Measurements from ENCODE around the gene EDAR.
A peak's percentile ranks its signal among the peaks of the same experiment; 100 is the strongest.

Gene EDAR

DNA sequence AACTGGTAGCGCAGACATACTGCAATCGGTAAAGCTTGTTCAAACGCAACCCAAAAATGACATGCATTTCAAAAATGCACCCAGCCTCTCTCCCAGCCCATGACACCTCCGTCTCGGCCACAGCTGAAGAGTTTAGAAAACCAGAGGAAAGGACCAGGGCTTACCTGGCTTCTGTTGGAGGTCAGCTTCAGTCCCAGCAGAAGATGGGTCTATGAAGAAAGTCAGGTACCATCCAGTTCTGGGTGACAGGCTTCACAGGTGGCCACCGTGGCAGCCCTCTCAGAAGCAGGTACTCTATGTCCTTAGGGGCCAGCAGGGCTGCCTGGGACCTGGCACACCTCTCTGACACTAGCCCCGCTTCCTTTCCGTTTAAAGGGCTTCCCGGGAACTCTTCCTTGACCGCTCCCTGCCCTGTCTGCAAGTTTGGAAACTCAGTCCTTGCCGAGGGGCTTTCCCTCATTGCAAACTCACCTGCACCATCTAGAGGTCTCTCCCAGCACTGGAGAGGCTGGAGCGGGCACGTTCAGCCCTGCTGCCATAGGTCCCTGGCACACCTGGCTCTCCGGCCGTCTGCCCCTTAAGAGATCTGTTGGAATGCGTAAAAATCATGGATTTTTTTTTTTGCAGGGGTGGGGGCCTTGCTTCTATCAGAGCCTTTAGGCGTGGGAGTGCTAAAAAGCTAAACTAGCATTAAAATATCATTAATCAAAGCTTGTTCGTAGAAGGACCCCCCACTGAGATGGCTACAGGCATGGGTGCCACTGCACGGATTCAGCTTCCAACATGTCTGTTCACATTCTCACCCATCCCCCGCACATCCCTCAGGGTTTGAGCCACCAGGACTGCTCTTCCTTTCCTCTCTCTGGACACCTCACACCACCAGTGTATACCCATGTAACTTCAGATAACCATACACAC, at the start of gene EDAR:
TSS of gene EDAR (minus strand) at position 425 of the 918 bp plus-strand sequence. CDS start 58,206 bp downstream, outside the sequence.
- H3K27ac ChIP-seq = no peak within 1 kb of the TSS
- no peak for TF ChIP-seq ZFX (IDR thresholded peaks at IDR 0.05; ENCODE audit: borderline replicate concordance)
- TF ChIP-seq, protein P1, sequence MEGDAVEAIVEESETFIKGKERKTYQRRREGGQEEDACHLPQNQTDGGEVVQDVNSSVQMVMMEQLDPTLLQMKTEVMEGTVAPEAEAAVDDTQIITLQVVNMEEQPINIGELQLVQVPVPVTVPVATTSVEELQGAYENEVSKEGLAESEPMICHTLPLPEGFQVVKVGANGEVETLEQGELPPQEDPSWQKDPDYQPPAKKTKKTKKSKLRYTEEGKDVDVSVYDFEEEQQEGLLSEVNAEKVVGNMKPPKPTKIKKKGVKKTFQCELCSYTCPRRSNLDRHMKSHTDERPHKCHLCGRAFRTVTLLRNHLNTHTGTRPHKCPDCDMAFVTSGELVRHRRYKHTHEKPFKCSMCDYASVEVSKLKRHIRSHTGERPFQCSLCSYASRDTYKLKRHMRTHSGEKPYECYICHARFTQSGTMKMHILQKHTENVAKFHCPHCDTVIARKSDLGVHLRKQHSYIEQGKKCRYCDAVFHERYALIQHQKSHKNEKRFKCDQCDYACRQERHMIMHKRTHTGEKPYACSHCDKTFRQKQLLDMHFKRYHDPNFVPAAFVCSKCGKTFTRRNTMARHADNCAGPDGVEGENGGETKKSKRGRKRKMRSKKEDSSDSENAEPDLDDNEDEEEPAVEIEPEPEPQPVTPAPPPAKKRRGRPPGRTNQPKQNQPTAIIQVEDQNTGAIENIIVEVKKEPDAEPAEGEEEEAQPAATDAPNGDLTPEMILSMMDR (IDR thresholded peaks at IDR 0.05) = peak; percentile 81

DNA sequence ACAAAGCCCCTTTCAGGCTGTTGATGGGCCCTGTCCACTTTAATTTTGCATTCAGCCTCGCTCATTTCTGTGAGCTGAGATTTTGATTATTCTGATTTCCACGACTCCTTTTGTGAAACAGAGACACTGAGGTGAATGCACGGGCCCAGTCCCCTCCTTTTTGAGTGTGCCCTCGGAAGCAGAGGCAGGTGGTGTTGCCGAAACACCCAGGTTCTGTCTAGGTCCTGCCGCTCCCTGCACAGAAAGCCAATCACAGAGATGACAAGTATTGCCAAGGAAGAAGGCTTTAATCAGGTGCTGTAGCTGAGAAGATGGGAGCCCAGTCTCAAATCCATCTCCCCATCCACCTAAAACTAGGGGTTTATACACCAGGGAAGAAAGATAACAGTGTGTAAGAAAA, 44.2 kb upstream of the EDAR start:
- TF ChIP-seq, protein P1 (IDR thresholded peaks at IDR 0.05) = no peak
- no peak for TF ChIP-seq ZFX (IDR thresholded peaks at IDR 0.05; ENCODE audit: borderline replicate concordance)
- no peak overlapping the region for H3K27ac ChIP-seq

DNA sequence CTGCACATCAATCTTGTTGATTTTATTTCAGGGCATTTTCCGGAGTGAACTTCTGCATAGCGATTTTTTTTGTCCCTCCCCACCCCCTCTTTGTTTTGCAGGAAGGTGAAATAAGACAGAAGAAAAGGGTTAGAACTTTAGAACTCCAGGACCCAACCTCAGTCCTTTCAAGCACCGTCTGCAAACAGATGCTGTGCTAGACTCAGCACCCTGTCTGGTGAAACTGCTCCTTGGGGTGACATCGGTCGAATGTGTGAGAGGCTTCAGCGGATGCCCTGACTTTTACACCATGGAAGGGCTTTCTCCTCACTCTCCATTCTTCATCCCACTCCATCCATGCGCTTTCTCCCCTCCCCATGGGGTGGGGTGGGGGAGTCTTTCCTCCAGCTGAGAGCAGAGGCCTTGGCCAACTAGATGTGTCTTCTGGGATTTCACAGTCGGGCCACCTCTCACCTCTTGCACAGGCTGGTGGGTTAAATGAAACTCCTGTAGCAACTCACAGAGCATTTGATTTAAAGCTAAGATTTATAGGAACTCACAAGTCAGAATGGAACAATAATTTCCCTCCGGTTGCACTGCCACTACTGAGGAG, 43.3 kb upstream of the EDAR start:
- H3K27ac ChIP-seq = no peak overlapping the region
- TF ChIP-seq, protein P1 (IDR thresholded peaks at IDR 0.05) = no peak

DNA sequence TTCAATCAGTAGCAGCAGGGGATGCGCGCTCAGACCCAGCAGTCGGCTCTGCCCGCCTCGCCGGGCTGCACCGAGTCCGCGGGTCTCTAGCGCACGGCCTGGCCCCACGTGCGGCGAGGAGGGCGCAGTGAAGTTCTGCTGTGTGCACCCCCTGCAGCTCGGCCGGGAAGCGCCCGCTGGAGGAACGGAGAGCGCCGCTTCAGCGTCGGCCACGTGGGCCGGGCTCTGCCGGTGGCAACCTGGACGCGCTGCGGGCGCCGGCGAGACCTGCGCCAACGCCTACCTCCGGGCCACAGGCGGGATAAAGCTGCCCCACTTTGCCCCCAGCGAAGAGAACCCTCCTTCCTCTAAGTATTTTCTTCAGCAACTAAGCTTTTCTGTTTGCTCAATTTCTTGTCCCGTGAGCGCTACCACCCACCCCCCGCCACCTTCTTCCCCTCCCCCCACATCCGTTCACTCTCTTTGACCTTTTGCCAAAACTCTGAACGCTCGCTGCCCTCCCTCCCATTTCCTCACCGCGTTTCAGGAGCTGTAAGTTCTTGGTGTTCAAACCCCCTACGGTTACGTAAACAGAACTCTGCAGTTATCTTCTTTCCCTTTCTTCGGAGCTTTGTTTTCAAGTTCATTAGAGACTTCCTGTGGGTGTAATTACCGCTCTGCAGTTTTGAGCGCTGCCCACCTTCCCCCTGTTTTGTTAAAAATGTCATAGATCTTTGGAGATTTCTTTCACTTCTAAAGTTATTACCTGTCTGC, 42.6 kb upstream of the EDAR start:
- TF ChIP-seq, protein P1 (IDR thresholded peaks at IDR 0.05) = no peak
- no peak for TF ChIP-seq ZFX (IDR thresholded peaks at IDR 0.05; ENCODE audit: borderline replicate concordance)
- no peak overlapping the region for H3K27ac ChIP-seq

DNA sequence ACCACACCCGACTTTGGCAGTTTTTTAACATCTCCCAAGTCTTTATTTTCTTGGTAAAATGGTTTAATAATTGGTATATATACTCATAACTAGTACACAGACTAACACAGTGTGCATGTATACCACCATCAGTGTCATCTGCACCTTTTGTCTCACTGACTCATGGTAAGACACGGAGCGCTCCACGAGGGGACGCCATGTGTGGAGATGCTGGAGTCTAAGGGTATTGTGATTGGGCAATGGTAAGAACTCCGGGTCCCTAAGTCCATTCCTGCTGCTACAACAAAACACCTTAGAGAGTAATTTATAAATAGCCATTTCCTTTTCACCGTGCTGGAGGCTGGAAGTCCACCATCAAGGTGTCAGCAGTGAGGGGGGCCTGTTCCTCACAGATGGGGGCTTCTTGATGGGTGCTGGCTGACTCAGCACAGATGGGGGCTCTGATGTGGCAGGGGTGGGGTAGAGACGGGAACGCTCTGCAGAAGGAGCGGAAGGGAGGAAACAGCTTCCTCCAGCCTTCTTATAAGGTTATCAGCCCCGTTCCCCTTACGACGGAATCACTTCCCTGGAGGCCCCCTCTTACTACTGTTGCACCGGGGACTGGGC, 42.0 kb upstream of the EDAR start:
- H3K27ac ChIP-seq = no peak overlapping the region
- no peak for TF ChIP-seq ZFX (IDR thresholded peaks at IDR 0.05; ENCODE audit: borderline replicate concordance)
- TF ChIP-seq, protein P1 (IDR thresholded peaks at IDR 0.05) = no peak

DNA sequence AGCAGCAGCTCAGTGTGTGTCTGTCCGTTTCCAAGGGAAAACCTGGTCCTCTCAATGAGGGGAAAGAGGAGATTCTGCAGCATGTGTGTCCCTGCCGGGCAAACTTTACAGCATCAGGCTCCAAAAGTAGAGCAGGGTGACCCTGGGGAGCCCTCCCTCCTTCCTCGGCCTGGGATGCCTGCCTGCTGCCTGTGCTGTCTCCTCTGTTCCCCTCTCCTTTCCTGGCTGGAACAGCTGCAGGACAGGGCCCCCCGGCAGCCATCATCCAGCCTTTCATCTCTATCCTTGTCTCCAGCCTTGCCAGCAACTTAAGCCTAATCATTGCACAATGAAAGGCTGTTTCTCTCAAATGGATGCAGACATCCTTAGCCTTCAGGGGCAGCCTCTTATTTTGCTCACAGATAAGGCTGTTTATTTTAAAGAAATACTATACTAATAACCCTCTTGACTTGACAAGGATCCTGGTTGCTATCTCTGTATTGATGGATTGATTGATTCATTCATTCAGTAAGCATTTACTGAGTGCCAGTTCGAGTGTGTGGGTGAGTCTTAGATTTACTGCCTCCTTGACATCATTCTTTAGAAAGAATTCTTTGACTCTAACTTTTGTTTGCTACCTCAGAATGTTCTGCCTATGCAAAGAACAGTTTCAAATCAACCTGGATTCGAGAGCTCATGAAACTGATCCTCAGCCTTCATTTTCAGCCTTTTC, 40.6 kb upstream of the EDAR start:
- H3K27ac ChIP-seq = no peak overlapping the region
- TF ChIP-seq, protein P1 (IDR thresholded peaks at IDR 0.05) = no peak
- TF ChIP-seq ZFX (IDR thresholded peaks at IDR 0.05; ENCODE audit: borderline replicate concordance) = no peak

Data from 22Rv1 (cell line).